COR-L47 (cell line): ENCODE data around the gene STRIP2.
A peak's percentile ranks its signal among the peaks of the same experiment; 100 is the strongest.
"Not testable (repeated sequence)": the region's sequence is repeated elsewhere in the genome, so short reads cannot be mapped to it uniquely, and the experiment has no call there.

Experiments used
- DNase-seq: peaks from one replicate; lab custom pipeline; 2025; lab: John Stamatoyannopoulos, UW

The STRIP2 gene

GRCh38 chr7:129421717-129422250 lies 12.4 kb upstream of the STRIP2 start:
- DNase-seq = no peak

GRCh38 chr7:129422727-129423126 lies 11.5 kb upstream of the STRIP2 start:
- DNase-seq = no peak

- peak; percentile 7 for DNase-seq
Measured at GRCh38 chr7:129423700-129424410, 10.4 kb upstream of the STRIP2 start.

GRCh38 chr7:129426482-129426881 lies 7.8 kb upstream of the STRIP2 start:
- DNase-seq = no peak

- DNase-seq = no peak
Measured at GRCh38 chr7:129427526-129428045, 6.6 kb upstream of the STRIP2 start.

GRCh38 chr7:129431911-129432643 lies 2.2 kb upstream of the STRIP2 start:
- DNase-seq = no peak

GRCh38 chr7:129434675-129435318 lies 565 bp downstream of the STRIP2 start:
- DNase-seq = peak; percentile 4

- DNase-seq = no peak
Measured at GRCh38 chr7:129435414-129435829, 1.2 kb downstream of the STRIP2 start.

GRCh38 chr7:129436335-129436923 lies 2.2 kb downstream of the STRIP2 start:
- DNase-seq = peak; percentile 5

GRCh38 chr7:129437190-129437589 lies 3.0 kb downstream of the STRIP2 start:
- DNase-seq = no peak

GRCh38 chr7:129438281-129438838 lies 4.1 kb downstream of the STRIP2 start:
- DNase-seq = no peak

GRCh38 chr7:129438839-129439651 lies 4.8 kb downstream of the STRIP2 start:
- DNase-seq = no peak

GRCh38 chr7:129439963-129440625 lies 5.9 kb downstream of the STRIP2 start:
- no peak for DNase-seq

- no peak for DNase-seq
Measured at GRCh38 chr7:129443612-129444011, 9.4 kb downstream of the STRIP2 start.

GRCh38 chr7:129444776-129445175 lies 10.5 kb downstream of the STRIP2 start:
- not testable (repeated sequence) for DNase-seq

GRCh38 chr7:129446925-129447324 lies 12.7 kb downstream of the STRIP2 start:
- not testable (repeated sequence) for DNase-seq

GRCh38 chr7:129447445-129447844 lies 13.2 kb downstream of the STRIP2 start:
- DNase-seq = not testable (repeated sequence)

GRCh38 chr7:129448608-129449007 lies 14.4 kb downstream of the STRIP2 start:
- DNase-seq = not testable (repeated sequence)

GRCh38 chr7:129450295-129450694 lies 16.1 kb downstream of the STRIP2 start:
- DNase-seq = no peak

GRCh38 chr7:129452589-129453231 lies 18.5 kb downstream of the STRIP2 start:
- DNase-seq = no peak
